Fibroblast of the aortic adventitia (primary cell): ENCODE results near the gene SURF6. TPM values are rescaled to one million over a fixed set of nuclear protein-coding genes. Genes with fewer than 3 reads are reported as not detected.
"Not testable (repeated sequence)": the region's sequence is repeated elsewhere in the genome, so short reads cannot be mapped to it uniquely, and the experiment has no call there.

Source experiments
- DNase-seq: peaks from one replicate; pipeline ENCODE4 v3.0.0-alpha.2; 2010; ENCODE audit warnings: low read depth
- H3K4me3 ChIP-seq: 2 replicates; pipeline ENCODE4 v1.5.1; 2011; ENCODE audit warnings: low read depth, mild to moderate bottlenecking, control low read depth, low read length, moderate library complexity
- CTCF ChIP-seq: IDR thresholded peaks from 2 replicates; pipeline ENCODE4 v1.5.1; 2011; ENCODE audit warnings: mild to moderate bottlenecking, low read length, control low read depth, inconsistent platforms; ENCODE audit not compliant: insufficient read depth
- total RNA-seq: library from RNA; depleted of rRNA; stranded (reverse); fragments of >200 nt; gene quantifications from 2 replicates; pipeline ENCODE4 v1.2.3, GENCODE V29; 2012; ENCODE audit warnings: low replicate concordance

SURF6 gene
- total RNA-seq, 1 donor, result 6.9 TPM

- DNase-seq, result no peak
- H3K4me3 ChIP-seq, result no peak overlapping the region
- TF ChIP-seq CTCF, result no peak
These were observed 11.8 kb downstream of the SURF6 start for GRCh38 chr9:133323991-133324703.

DNA sequence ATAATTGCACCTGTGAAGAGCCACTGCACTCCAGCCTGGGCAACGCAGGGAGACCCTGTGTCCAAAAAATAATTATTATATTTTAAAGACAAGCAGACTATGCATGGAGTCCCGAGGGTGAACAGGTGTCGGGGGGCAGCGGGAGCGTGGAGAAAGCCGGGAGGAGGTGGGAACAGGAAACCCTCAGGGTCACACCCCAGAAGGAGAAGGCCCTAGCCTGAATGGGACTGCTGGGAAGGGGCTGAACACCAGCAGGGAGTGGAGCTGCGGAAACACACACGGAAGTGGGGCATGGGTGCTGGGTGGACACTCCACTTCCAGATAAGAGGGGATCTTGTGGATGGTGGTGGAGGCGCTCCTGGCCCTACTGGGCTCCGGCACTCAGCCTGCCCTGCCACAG lies 12.8 kb downstream of the SURF6 start:
- DNase-seq, result no peak
- H3K4me3 ChIP-seq, result no peak overlapping the region
- no peak for TF ChIP-seq CTCF

DNA sequence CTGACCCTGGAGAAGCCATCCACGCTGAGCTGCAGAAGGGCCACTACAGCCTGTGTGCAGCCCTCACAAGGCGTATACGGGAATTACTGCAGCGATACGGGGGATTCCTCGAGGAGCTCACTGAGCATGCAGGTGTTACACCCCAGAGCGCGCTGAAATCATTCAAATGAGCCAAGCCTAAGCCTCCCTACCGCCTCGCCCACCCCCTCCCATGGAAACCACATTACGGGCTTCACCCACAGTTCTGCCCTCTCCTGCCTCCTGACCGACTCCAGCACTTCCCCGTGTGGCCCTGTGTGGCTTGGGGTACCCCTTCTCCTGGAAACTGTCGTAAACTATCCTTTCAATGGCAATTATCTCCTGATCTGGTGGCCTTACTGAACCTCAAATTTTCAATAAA lies 13.3 kb downstream of the SURF6 start:
- DNase-seq, result no peak
- no peak overlapping the region for H3K4me3 ChIP-seq
- TF ChIP-seq CTCF, result no peak

DNA sequence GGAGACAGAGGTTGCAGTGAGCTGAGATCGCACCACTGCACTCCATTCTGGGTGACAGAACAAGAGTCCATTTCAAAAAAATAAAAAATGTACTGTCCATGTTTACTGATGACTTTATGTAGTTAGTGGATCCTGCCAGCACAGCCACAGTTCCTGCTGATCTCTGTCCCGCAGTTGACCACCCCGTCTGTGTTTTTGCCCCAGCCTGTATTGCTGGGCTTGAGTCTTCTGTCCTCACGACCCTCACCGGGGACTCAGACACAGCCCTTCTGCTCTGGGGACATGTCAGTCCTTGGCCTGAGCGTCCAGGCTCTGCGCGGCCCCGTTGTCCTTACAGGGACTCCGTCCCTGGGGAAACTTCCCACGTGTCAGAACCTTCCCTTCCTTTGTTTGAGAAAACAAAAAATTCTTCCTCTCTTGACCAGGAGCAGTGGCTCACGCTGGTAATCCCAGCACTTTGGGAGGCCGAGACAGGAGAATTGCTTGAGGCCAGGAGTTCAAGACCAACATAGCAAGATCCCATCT lies 14.5 kb downstream of the SURF6 start:
- DNase-seq, result no peak
- no peak for TF ChIP-seq CTCF
- no peak overlapping the region for H3K4me3 ChIP-seq

- TF ChIP-seq CTCF, result no peak
- no peak overlapping the region for H3K4me3 ChIP-seq
- DNase-seq, result no peak
These were observed 15.5 kb downstream of the SURF6 start for GRCh38 chr9:133320421-133320881.

GRCh38 chr9:133317551-133317950 lies 18.4 kb downstream of the SURF6 start:
- not testable (repeated sequence) for DNase-seq, H3K4me3 ChIP-seq

DNA sequence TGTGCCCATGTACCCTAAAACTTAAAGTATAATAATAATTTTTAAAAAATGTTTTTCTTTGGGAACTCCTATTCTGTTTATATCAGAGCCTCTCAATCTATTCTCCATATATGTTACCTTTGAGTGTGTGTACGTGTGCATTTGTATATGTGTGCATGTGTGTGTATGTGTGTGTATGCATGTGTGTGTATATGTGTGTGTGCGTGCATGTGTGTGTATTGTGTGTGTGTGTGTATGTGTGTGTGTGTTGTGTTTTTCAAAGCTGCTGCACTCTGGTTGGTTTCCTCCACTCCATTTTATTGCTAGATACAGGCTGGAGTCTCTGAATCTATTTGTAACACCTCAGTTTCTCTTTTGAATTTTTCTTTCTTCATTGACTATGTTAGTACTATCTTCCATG lies 20.0 kb downstream of the SURF6 start:
- no peak overlapping the region for H3K4me3 ChIP-seq
- no peak for TF ChIP-seq CTCF
- DNase-seq, result no peak
